GM21526 (cell line): ENCODE results near the gene P2RX1.
"Not testable (repeated sequence)": the region's sequence is repeated elsewhere in the genome, so short reads cannot be mapped to it uniquely, and the experiment has no call there.

Experiments
- ATAC-seq: cut with Tn5 transposase; IDR thresholded peaks from one replicate; pipeline ENCODE4 v1.9.1; 2021; ENCODE audit warnings: moderate library complexity; ENCODE audit not compliant: unreplicated experiment, low FRiP score

P2RX1 gene

GRCh38 chr17:3953542-3953941 lies 37.3 kb upstream of the P2RX1 start:
- ATAC-seq: no peak

GRCh38 chr17:3952186-3952585 lies 35.9 kb upstream of the P2RX1 start:
- ATAC-seq: no peak

- ATAC-seq: no peak
These were observed 35.2 kb upstream of the P2RX1 start for GRCh38 chr17:3951420-3951819.

- no peak for ATAC-seq
These were observed 34.7 kb upstream of the P2RX1 start for GRCh38 chr17:3951003-3951402.

GRCh38 chr17:3950584-3950983 lies 34.3 kb upstream of the P2RX1 start:
- ATAC-seq: no peak

- no peak for ATAC-seq
These were observed 33.2 kb upstream of the P2RX1 start for GRCh38 chr17:3949418-3949817.

- ATAC-seq: not testable (repeated sequence)
These were observed 32.3 kb upstream of the P2RX1 start for GRCh38 chr17:3948551-3948950.

- no peak for ATAC-seq
These were observed 31.1 kb upstream of the P2RX1 start for GRCh38 chr17:3947318-3947810.

- no peak for ATAC-seq
These were observed 30.5 kb upstream of the P2RX1 start for GRCh38 chr17:3946711-3947235.

GRCh38 chr17:3944485-3945388 lies 28.5 kb upstream of the P2RX1 start:
- no peak for ATAC-seq

GRCh38 chr17:3943240-3943891 lies 27.1 kb upstream of the P2RX1 start:
- no peak for ATAC-seq

- no peak for ATAC-seq
These were observed 24.9 kb upstream of the P2RX1 start for GRCh38 chr17:3940965-3941698.

- ATAC-seq: no peak
These were observed 21.1 kb upstream of the P2RX1 start for GRCh38 chr17:3937359-3937758.

- no peak for ATAC-seq
These were observed 19.6 kb upstream of the P2RX1 start for GRCh38 chr17:3935825-3936355.

GRCh38 chr17:3935140-3935542 lies 18.9 kb upstream of the P2RX1 start:
- ATAC-seq: no peak

GRCh38 chr17:3929764-3930163 lies 13.5 kb upstream of the P2RX1 start:
- ATAC-seq: no peak

GRCh38 chr17:3929181-3929580 lies 12.9 kb upstream of the P2RX1 start:
- no peak for ATAC-seq

GRCh38 chr17:3928406-3928805 lies 12.1 kb upstream of the P2RX1 start:
- ATAC-seq: no peak

- ATAC-seq: no peak
These were observed 11.5 kb upstream of the P2RX1 start for GRCh38 chr17:3927628-3928340.
